ENCODE data around the gene NEU4. TPM values are rescaled to one million over a fixed set of nuclear protein-coding genes. Genes with fewer than 3 reads are reported as not detected.
A peak's percentile ranks its signal among the peaks of the same experiment; 100 is the strongest.
"Not testable (repeated sequence)": the region's sequence is repeated elsewhere in the genome, so short reads cannot be mapped to it uniquely, and the experiment has no call there.

Gene NEU4
- polyA plus RNA-seq, 1 donor from 2014 or later, result not detected

GRCh38 chr2:241812730-241813643, 4.0 kb downstream of the NEU4 start:
- no peaks in the 10 kb centered on the region for H3K9me3 Mint-ChIP-seq
- peaks cover 14% of the 10 kb centered on the region for H3K27me3 Mint-ChIP-seq
- H3K27ac Mint-ChIP-seq, result peak overlapping the region in 2 of 3 donors; percentile 71
- H3K4me3 Mint-ChIP-seq, result peak overlapping the region in 1 of 4 donors; percentile 17
- peaks cover 8 to 9% (median 8%) of the 10 kb centered on the region in 3 donors for H3K4me1 Mint-ChIP-seq
- H3K36me3 Mint-ChIP-seq, result peaks cover 2% of the 10 kb centered on the region

DNA sequence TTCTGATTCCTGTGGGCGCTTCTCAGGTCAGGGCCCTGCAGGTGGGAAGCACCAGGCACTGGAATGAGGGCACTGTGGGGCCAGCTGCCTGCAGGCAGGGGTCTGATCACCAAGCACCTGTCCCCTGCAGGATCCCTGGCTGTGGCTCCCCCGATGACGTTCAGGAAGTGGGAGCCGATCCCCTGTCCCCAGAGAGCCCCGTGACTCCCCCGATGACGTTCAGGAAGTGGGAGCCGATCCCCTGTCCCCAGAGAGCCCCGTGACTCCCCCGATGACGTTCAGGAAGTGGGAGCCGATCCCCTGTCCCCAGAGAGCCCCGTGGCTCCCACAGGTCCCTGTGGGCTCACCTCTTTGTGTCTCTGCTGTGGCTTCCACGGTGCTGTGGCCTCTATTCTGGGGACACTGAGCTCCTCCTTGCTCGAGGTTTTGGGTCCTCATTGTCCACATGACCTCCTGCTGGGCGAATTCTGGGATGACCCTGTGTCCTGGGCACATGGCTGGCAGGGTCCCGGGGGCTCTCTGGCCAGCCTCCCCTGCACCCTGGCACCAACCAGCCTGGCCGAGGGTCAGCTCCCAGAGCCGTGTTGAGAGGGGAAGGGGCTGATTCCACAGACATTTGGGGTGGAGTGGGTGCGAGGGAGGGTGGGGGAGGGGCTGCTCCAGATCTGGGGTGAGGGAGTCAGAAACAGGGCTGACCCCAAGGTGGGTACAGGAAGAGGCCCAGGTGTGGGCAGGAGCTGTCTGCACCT, 4.8 kb downstream of the NEU4 start:
- peak overlapping the region in 2 of 3 donors; percentile 71 for H3K27ac Mint-ChIP-seq
- H3K4me3 Mint-ChIP-seq, result peak overlapping the region in 2 of 4 donors; percentile 14 to 65

DNA sequence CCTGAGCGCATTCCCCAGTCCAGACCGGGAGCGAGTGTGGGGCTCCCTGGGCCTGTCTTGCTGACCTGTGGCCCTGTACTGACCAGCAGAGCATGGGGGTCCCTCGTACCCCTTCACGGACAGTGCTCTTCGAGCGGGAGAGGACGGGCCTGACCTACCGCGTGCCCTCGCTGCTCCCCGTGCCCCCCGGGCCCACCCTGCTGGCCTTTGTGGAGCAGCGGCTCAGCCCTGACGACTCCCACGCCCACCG, 5.3 kb downstream of the NEU4 start:
- no peaks in the 10 kb centered on the region for H3K9me3 Mint-ChIP-seq
- H3K27me3 Mint-ChIP-seq, result peaks cover 22% of the 10 kb centered on the region
- H3K27ac Mint-ChIP-seq, result no peak overlapping the region
- peaks cover 4 to 8% (median 8%) of the 10 kb centered on the region in 3 donors for H3K4me1 Mint-ChIP-seq
- peaks cover 2% of the 10 kb centered on the region for H3K36me3 Mint-ChIP-seq
- H3K4me3 Mint-ChIP-seq, result no peak overlapping the region

More for the DNA sequence above, 4.8 kb downstream of the NEU4 start:
- H3K4me1 Mint-ChIP-seq, result peaks cover 4 to 8% (median 8%) of the 10 kb centered on the region in 3 donors
- H3K36me3 Mint-ChIP-seq, result peaks cover 2% of the 10 kb centered on the region
- H3K9me3 Mint-ChIP-seq, result no peaks in the 10 kb centered on the region
- H3K27me3 Mint-ChIP-seq, result peaks cover 17% of the 10 kb centered on the region

DNA sequence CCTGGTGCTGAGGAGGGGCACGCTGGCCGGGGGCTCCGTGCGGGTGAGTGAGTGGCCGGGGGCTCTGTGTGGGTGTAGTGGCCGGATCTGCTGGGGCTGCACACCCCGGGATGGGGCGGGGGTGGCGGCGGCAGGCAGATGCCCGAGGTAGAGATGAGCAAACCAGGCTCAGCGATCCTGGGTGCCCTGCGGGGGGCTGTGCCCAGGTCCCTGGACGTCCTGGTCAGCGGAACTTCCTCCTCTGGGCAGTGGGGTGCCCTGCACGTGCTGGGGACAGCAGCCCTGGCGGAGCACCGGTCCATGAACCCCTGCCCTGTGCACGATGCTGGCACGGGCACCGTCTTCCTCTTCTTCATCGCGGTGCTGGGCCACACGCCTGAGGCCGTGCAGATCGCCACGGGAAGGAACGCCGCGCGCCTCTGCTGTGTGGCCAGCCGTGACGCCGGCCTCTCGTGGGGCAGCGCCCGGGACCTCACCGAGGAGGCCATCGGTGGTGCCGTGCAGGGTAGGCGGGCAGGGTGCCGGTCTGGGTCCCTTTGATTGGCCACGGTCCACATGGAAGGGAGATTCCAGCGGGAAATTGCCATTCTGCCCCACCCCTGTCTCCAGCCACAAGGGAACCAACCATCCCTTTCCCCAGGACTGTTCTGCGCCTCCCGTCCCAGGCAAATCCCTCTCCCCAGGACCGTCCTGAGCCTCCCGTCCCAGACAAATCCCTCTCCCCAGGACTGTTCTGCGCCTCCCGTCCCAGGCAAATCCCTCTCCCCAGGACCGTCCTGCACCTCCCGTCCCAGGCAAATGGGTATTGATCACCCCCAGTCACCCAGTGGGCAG, 5.9 kb downstream of the NEU4 start:
- Mint-ChIP-seq H3K4me3 (peak overlapping the region in 1 of 4 donors; percentile 70), H3K27ac (peak overlapping the region in 1 of 3 donors; percentile 63)

GRCh38 chr2:241815477-241816430, 6.8 kb downstream of the NEU4 start:
- Mint-ChIP-seq H3K27me3 (peaks cover 23% of the 10 kb centered on the region), H3K4me1 (peaks cover 4 to 10% (median 8%) of the 10 kb centered on the region in 3 donors), H3K27ac (peak overlapping the region in 1 of 3 donors; percentile 63), H3K4me3 (peak overlapping the region in 1 of 4 donors; percentile 70), H3K36me3 (peaks cover 2% of the 10 kb centered on the region), H3K9me3 (no peaks in the 10 kb centered on the region)

More for the DNA sequence above, 5.9 kb downstream of the NEU4 start:
- Mint-ChIP-seq H3K9me3 (no peaks in the 10 kb centered on the region), H3K4me1 (peaks cover 4 to 8% (median 8%) of the 10 kb centered on the region in 3 donors), H3K27me3 (peaks cover 20% of the 10 kb centered on the region), H3K36me3 (peaks cover 2% of the 10 kb centered on the region)

GRCh38 chr2:241816431-241817121, 7.6 kb downstream of the NEU4 start:
- no peak overlapping the region for H3K4me3 Mint-ChIP-seq
- peaks cover 26% of the 10 kb centered on the region for H3K27me3 Mint-ChIP-seq
- H3K27ac Mint-ChIP-seq, result peak overlapping the region in 1 of 3 donors; percentile 96
- H3K9me3 Mint-ChIP-seq, result no peaks in the 10 kb centered on the region
- peaks cover 4 to 10% (median 8%) of the 10 kb centered on the region in 3 donors for H3K4me1 Mint-ChIP-seq
- H3K36me3 Mint-ChIP-seq, result peaks cover 2% of the 10 kb centered on the region

DNA sequence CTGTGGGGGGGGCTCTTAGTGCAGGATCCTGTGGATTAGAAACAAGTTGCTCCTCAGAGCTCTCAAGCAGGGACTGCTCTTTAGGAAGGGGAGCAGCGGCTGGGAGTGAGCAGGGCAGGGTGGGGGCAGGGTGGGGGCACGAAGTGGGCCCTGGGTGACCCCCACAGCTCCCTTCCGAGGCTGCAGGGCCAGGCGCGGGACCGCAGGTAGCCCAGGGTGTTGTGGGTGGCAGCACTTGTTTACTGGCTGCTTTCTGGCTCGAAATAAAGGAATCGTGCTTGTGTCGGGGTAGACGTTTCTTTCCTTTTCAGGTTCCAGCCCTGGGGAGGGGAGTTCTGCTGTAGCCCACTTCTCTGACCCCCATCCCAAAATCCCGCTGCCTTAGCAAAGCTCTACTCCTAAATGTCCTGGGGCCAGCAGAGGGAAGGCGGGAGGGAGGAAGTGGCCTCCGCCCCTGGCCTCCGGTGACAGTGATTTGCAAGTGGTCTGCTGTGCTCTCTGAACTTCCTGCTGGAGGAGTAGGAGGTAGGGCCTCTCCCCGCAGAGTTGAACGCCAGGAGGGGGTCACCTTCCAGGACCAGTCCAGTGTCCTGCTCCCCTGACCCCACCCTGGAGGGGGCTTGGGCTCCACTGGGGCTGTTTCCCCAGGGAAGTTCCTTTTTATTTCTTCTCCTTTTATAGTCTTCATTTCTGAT, 8.3 kb downstream of the NEU4 start:
- Mint-ChIP-seq H3K9me3 (no peaks in the 10 kb centered on the region), H3K36me3 (peaks cover 2% of the 10 kb centered on the region)

DNA sequence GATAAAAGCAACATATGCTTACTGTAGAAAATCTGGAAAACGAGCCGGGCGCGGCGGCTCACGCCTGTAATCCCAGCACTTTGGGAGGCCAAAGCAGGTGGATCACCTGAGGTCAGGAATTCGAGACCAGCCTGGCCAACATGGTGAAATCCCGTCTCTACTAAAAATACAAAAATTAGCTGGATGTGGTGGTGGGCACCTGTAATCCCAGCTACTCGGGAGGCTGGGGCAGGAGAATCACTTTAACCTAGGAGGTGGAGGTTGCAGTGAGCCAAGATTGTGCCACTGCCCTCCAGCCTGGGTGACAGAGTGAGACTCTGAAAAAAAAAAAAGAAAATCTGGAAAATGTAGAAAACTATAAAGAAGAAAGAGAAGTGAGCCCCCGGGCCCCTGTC, 8.8 kb downstream of the NEU4 start:
- not testable (repeated sequence) for H3K9me3 Mint-ChIP-seq, H3K36me3 Mint-ChIP-seq
- H3K4me1 Mint-ChIP-seq, result peaks cover 4 to 13% (median 8%) of the 10 kb centered on the region in 3 donors
- peaks cover 28% of the 10 kb centered on the region for H3K27me3 Mint-ChIP-seq
- peak overlapping the region; percentile 67 to 96 (median 87) for H3K27ac Mint-ChIP-seq
- H3K4me3 Mint-ChIP-seq, result peak overlapping the region in 3 of 4 donors; percentile 57 to 82 (median 57)

More for the DNA sequence above, 8.3 kb downstream of the NEU4 start:
- Mint-ChIP-seq H3K27me3 (peaks cover 28% of the 10 kb centered on the region), H3K4me3 (peak overlapping the region in 3 of 4 donors; percentile 57 to 86 (median 82)), H3K27ac (peak overlapping the region; percentile 67 to 96 (median 87)), H3K4me1 (peaks cover 4 to 10% (median 8%) of the 10 kb centered on the region in 3 donors)

DNA sequence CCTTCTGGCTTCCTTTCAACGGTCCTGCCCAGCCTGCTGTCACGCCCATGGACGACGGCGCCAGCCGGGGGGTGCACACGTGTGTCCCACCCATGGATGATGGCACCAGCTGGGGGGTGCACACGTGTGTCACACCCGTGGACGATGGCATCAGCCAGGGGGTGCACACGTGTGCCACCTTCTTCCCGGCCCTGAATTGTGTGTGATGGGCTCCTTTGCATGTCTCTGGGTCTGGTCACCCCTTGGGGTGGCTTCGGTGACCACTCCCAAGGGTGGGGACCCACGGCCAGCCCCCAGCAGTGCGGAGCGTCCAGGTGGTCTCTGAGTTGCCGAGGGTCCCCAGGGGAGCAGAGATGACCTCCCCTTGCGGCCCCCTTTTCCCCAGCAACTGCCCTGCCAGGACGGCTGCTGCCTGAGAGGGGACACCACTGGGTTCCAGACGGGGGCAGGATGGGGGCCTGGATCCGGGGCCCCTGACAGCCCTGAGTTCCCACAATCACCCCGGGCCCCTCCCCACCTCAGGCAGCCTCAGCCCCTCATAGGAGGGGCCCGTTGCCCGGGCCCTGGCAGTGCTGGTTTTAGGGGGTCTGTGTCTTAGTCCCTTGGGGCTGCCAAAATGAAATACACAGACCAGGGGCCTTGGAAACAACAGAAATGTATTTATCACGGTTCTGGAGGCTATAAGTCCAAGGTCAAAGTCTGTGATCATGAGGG, 9.4 kb downstream of the NEU4 start:
- peaks cover 2% of the 10 kb centered on the region for H3K36me3 Mint-ChIP-seq
- H3K4me1 Mint-ChIP-seq, result peaks cover 4 to 14% (median 8%) of the 10 kb centered on the region in 3 donors
- peaks cover 28% of the 10 kb centered on the region for H3K27me3 Mint-ChIP-seq
- H3K4me3 Mint-ChIP-seq, result peak overlapping the region in 2 of 4 donors; percentile 57 to 82
- H3K27ac Mint-ChIP-seq, result peak overlapping the region; percentile 63 to 96 (median 67)
- H3K9me3 Mint-ChIP-seq, result no peaks in the 10 kb centered on the region

GRCh38 chr2:241818943-241819270, 9.9 kb downstream of the NEU4 start:
- Mint-ChIP-seq H3K4me1 (peaks cover 4 to 16% (median 8%) of the 10 kb centered on the region in 3 donors), H3K27ac (peak overlapping the region; percentile 22 to 95 (median 63))

DNA sequence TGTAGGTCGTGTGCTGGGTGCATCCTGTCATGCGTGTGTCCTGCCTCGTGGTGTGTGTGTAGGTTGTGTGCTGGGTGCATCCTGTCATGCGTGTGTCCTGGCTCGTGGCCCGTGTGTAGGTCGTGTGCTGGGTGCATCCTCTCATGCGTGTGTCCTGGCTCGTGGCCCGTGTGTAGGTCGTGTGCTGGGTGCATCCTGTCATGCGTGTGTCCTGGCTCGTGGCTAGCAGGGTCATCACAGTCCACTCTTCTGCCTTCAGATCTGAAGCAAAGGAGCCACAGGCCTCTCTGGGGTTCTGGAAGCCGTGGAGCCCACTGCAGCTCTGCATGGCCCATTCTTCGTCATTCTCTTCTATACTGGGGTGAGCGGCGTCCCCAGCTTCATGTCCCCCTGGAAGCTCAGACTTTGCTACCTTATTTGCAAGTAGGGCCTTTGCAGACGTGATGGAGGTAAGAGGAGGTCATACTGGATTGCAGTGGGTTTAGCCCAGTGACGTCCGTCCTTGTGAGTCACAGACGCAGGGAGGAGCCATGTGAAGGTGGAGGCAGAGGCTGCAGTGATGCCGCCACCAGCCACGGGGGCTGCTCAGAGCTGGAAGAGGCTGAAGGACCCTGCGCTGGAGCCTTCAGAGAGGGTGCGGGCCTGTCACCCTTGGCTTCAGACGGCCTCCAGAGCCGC, 11.1 kb downstream of the NEU4 start:
- peaks cover 4 to 15% (median 8%) of the 10 kb centered on the region in 3 donors for H3K4me1 Mint-ChIP-seq
- peaks cover 29% of the 10 kb centered on the region for H3K27me3 Mint-ChIP-seq
- H3K36me3 Mint-ChIP-seq, H3K9me3 Mint-ChIP-seq: not testable (repeated sequence)
- H3K4me3 Mint-ChIP-seq, result peak overlapping the region in 1 of 4 donors; percentile 70
- peak overlapping the region; percentile 23 to 85 (median 72) for H3K27ac Mint-ChIP-seq

More at GRCh38 chr2:241818943-241819270, 9.9 kb downstream of the NEU4 start:
- H3K9me3 Mint-ChIP-seq, result peaks cover 0 to 3% (median 0%) of the 10 kb centered on the region in 3 donors
- peaks cover 29% of the 10 kb centered on the region for H3K27me3 Mint-ChIP-seq
- H3K36me3 Mint-ChIP-seq, result peaks cover 2% of the 10 kb centered on the region
- peak overlapping the region in 1 of 4 donors; percentile 30 for H3K4me3 Mint-ChIP-seq

All from IgD-negative memory B cell (primary cell).